ENCODE measurements around the gene EPHA2. TPM values are rescaled to one million over a fixed set of nuclear protein-coding genes. Genes with fewer than 3 reads are reported as not detected.
A peak's percentile ranks its signal among the peaks of the same experiment; 100 is the strongest.

The EPHA2 gene
- total and polyA plus RNA-seq, 2 donors (not counting 3 experiments of a cell fraction or from before 2014, with no cell fraction given) = 141 to 147 TPM

GRCh38 chr1:16144325-16145029, 11.4 kb downstream of the EPHA2 start:
- H3K4me2 ChIP-seq (ENCODE audit: insufficient read depth, low read length) = peak overlapping the region; percentile 47
- no peaks in the 10 kb centered on the region for H3K9me3 ChIP-seq (replicated peaks; ENCODE audit: control insufficient read depth, insufficient read depth, low read length)
- H3K27me3 ChIP-seq (ENCODE audit: control insufficient read depth in 2 of 2, insufficient read depth in 2 of 2, low read length in 2 of 2) = no peaks in the 10 kb centered on the region
- peak overlapping the region in 1 of 3 experiments; percentile 16 for H3K4me3 ChIP-seq (replicated peaks in 1 of 3; ENCODE audit: insufficient read depth in 1 of 3, low read depth in 1 of 3, low read length in 3 of 3)
- H3K9ac ChIP-seq (replicated peaks; ENCODE audit: extremely low read depth, insufficient read depth, low read length) = peak overlapping the region; percentile 89
- H3K79me2 ChIP-seq (ENCODE audit: control insufficient read depth, insufficient read depth, low read length) = peaks cover 87% of the 10 kb centered on the region
- intact Hi-C loops (cut with micrococcal nuclease) (loop anchor here (1.0 to 5.0 kb wide), 5 partner anchors 9 to 347 kb away; partner anchors contain the start of gene SZRD1), dilution Hi-C loops (cut with MboI; ENCODE audit: extremely low pct_ligation_motif_present, low sequenced_read_pairs) (no loop called here)
- peak overlapping the region; percentile 99 for H3K27ac ChIP-seq (ENCODE audit: insufficient read depth, low read depth, low read length)
- peaks cover 33 to 40% of the 10 kb centered on the region in 2 experiments for H3K36me3 ChIP-seq (ENCODE audit: control insufficient read depth in 2 of 2, extremely low read depth in 1 of 2, insufficient read depth in 2 of 2, low read length in 2 of 2)
- peaks cover 97% of the 10 kb centered on the region for H3K4me1 ChIP-seq (ENCODE audit: control insufficient read depth, extremely low read depth, insufficient read depth, low read length)
- DNase-seq (ENCODE audit: low read depth, low spot score) (no peak), FAIRE-seq (peak; percentile 24)
- BruUV-seq (replicated peaks) = no TSS peak
- no peaks in the 10 kb centered on the region for H4K20me1 ChIP-seq (replicated peaks; ENCODE audit: control insufficient read depth, extremely low read depth, insufficient read depth, low read length)
- POLR2A ChIA-PET = interaction anchor here (0.5 to 1.7 kb wide), 5 partner anchors 10 to 236 kb away, joined by 3 to 7 read pairs (median 5); partner anchors contain the start of gene EPHA2
- no peak overlapping the region for H2AFZ ChIP-seq (ENCODE audit: low read depth, low read length)
- H3K9me1 ChIP-seq (replicated peaks; ENCODE audit: control insufficient read depth, extremely low read depth, insufficient read depth, low read length) = no peaks in the 10 kb centered on the region
- no peak for TF ChIP-seq CTCF (IDR thresholded peaks at IDR 0.05; ENCODE audit: extremely low read depth in 1 of 2, insufficient read depth in 1 of 2, low read depth in 1 of 2, low read length in 2 of 2)
- TF ChIP-seq MYC (IDR thresholded peaks at IDR 0.05; ENCODE audit: low read depth, low read length) = no peak
- TF ChIP-seq JUN (IDR thresholded peaks at IDR 0.05; ENCODE audit: borderline replicate concordance, insufficient read depth, insufficient read length, low read depth) = no peak
- no peak for TF ChIP-seq FOS (IDR thresholded peaks at IDR 0.05; ENCODE audit: borderline replicate concordance, insufficient read depth, low read length)
- TF ChIP-seq POLR2AphosphoS5 (IDR thresholded peaks at IDR 0.05; ENCODE audit: insufficient read depth, low read depth, low read length) = no peak
- no peak for TF ChIP-seq POLR2A (IDR thresholded peaks at IDR 0.05; ENCODE audit: low read depth, low read length)
- TF ChIP-seq EZH2 (IDR thresholded peaks at IDR 0.05; ENCODE audit: borderline replicate concordance, low read depth, low read length, severe bottlenecking) = no peak
- TF ChIP-seq GATA2 (IDR thresholded peaks at IDR 0.05; ENCODE audit: insufficient read depth, insufficient read length, low read depth, low read length) = no peak
- no peak for TF ChIP-seq MAX (IDR thresholded peaks at IDR 0.05; ENCODE audit: insufficient read depth, insufficient read length)
- CTCF ChIA-PET = interaction anchor here (1.0 to 6.9 kb wide), 10 partner anchors 8 to 219 kb away, joined by 3 to 39 read pairs (median 11); partner anchors contain the start of gene EPHA2

Measured in endothelial cell of umbilical vein (primary cell).